ENCODE measurements around the gene MPP2. TPM values are rescaled to one million over a fixed set of nuclear protein-coding genes. Genes with fewer than 3 reads are reported as not detected.
A peak's percentile ranks its signal among the peaks of the same experiment; 100 is the strongest.

The MPP2 gene
- total and polyA plus RNA-seq, 2 donors (not counting 3 experiments of a cell fraction or from before 2014, with no cell fraction given) = 1.4 to 1.6 TPM

DNA sequence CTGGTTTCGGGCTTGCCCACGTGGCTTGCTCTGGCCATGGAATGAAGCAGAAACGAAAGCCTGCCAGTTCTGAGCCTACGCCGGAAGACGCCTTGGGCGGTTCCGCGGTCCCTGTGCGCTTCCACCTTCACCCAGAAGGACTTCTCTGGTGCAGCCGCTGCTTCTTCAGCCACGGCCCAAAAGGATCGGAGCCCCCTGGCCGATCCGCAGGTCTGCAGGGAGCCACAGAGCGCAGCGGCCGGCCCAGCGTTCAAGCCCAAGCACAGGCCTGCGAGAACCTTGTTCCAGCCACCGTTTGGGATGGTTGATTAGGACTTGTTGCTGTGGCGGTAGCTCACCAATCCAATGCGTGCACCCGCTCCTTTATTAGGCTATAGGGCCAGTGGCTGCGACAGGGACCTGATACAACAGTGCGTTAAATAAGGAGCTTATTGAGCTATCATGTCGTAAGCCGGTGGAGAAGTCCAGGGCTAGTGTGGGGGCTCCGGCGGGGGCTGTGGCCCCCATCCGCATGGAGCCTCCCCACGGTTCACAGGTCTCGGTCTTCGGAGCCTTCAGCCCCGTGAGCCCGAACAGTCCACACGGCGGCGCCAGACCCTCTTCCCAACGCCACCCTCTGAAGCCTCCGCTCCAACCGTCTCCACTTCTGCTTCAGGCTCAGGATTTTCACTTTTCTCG, 10.2 kb upstream of the MPP2 start:
- Histone ChIP-seq H3K4me2 (ENCODE audit: insufficient read depth, low read length) (peak overlapping the region; percentile 9), H3K9me3 (replicated peaks; ENCODE audit: control insufficient read depth, insufficient read depth, low read length) (no peaks in the 10 kb centered on the region), H2AFZ (ENCODE audit: low read depth, low read length) (peak overlapping the region; percentile 47), H3K4me3 (replicated peaks in 1 of 3; ENCODE audit: insufficient read depth in 1 of 3, low read depth in 1 of 3, low read length in 3 of 3) (no peak overlapping the region), H3K27ac (ENCODE audit: insufficient read depth, low read depth, low read length) (no peak overlapping the region), H3K79me2 (ENCODE audit: control insufficient read depth, insufficient read depth, low read length) (no peaks in the 10 kb centered on the region), H3K27me3 (ENCODE audit: control insufficient read depth in 2 of 2, insufficient read depth in 2 of 2, low read length in 2 of 2) (peaks cover 15 to 23% of the 10 kb centered on the region in 2 experiments), H3K9ac (replicated peaks; ENCODE audit: extremely low read depth, insufficient read depth, low read length) (no peak overlapping the region), H3K36me3 (ENCODE audit: control insufficient read depth in 2 of 2, extremely low read depth in 1 of 2, insufficient read depth in 2 of 2, low read length in 2 of 2) (no peaks in the 10 kb centered on the region), H3K9me1 (replicated peaks; ENCODE audit: control insufficient read depth, extremely low read depth, insufficient read depth, low read length) (no peaks in the 10 kb centered on the region), H3K4me1 (ENCODE audit: control insufficient read depth, extremely low read depth, insufficient read depth, low read length) (no peaks in the 10 kb centered on the region), H4K20me1 (replicated peaks; ENCODE audit: control insufficient read depth, extremely low read depth, insufficient read depth, low read length) (no peaks in the 10 kb centered on the region)
- CTCF ChIA-PET = interaction anchor here (1.4 kb wide), 1 partner anchor 81 kb away, joined by 3 read pairs; no protein-coding TSS in a partner anchor
- TF ChIP-seq CTCF (IDR thresholded peaks at IDR 0.05; ENCODE audit: extremely low read depth in 1 of 2, insufficient read depth in 1 of 2, low read depth in 1 of 2, low read length in 2 of 2) (peak; percentile 41 to 81), EZH2 (IDR thresholded peaks at IDR 0.05; ENCODE audit: borderline replicate concordance, low read depth, low read length, severe bottlenecking) (peak; percentile 46), POLR2AphosphoS5 (IDR thresholded peaks at IDR 0.05; ENCODE audit: insufficient read depth, low read depth, low read length) (no peak)
- DNase-seq (ENCODE audit: low read depth, low spot score) (peak; percentile 32), FAIRE-seq (peak; percentile 72)
- POLR2A ChIA-PET = no interaction called here
- BruUV-seq (replicated peaks) = no TSS peak
- intact Hi-C loops (cut with micrococcal nuclease) (no loop called here), dilution Hi-C loops (cut with MboI; ENCODE audit: extremely low pct_ligation_motif_present, low sequenced_read_pairs) (no loop called here)

DNA sequence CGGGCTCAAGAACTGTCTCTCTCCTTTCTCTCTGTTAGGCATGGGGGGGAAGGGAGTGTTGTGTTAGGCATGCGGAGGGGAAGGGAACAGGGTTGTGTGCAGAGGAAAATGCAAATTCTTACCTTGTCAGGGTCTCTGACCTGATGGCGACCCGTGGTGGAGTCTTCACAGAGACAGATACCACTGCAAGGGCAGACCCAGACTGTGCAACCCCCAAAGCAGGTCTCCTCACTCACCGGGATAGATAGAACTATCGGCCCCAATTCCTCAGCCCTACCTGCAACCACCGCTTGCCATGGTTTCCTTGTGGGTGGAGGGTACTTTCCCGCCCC, 9.6 kb upstream of the MPP2 start:
- Histone ChIP-seq H3K27me3 (ENCODE audit: control insufficient read depth in 2 of 2, insufficient read depth in 2 of 2, low read length in 2 of 2) (peaks cover 15 to 25% of the 10 kb centered on the region in 2 experiments), H3K36me3 (ENCODE audit: control insufficient read depth in 2 of 2, extremely low read depth in 1 of 2, insufficient read depth in 2 of 2, low read length in 2 of 2) (no peaks in the 10 kb centered on the region), H3K9me3 (replicated peaks; ENCODE audit: control insufficient read depth, insufficient read depth, low read length) (no peaks in the 10 kb centered on the region), H3K4me1 (ENCODE audit: control insufficient read depth, extremely low read depth, insufficient read depth, low read length) (no peaks in the 10 kb centered on the region), H3K4me2 (ENCODE audit: insufficient read depth, low read length) (no peak overlapping the region), H3K9ac (replicated peaks; ENCODE audit: extremely low read depth, insufficient read depth, low read length) (no peak overlapping the region), H3K79me2 (ENCODE audit: control insufficient read depth, insufficient read depth, low read length) (no peaks in the 10 kb centered on the region), H4K20me1 (replicated peaks; ENCODE audit: control insufficient read depth, extremely low read depth, insufficient read depth, low read length) (no peaks in the 10 kb centered on the region), H3K9me1 (replicated peaks; ENCODE audit: control insufficient read depth, extremely low read depth, insufficient read depth, low read length) (no peaks in the 10 kb centered on the region), H2AFZ (ENCODE audit: low read depth, low read length) (peak overlapping the region; percentile 47), H3K4me3 (replicated peaks in 1 of 3; ENCODE audit: insufficient read depth in 1 of 3, low read depth in 1 of 3, low read length in 3 of 3) (no peak overlapping the region), H3K27ac (ENCODE audit: insufficient read depth, low read depth, low read length) (no peak overlapping the region)
- intact Hi-C loops (cut with micrococcal nuclease) = no loop called here
- DNase-seq (ENCODE audit: low read depth, low spot score) (no peak), FAIRE-seq (no peak)
- CTCF ChIA-PET = interaction anchor here (1.4 kb wide), 1 partner anchor 82 kb away, joined by 3 read pairs; no protein-coding TSS in a partner anchor
- TF ChIP-seq CTCF (IDR thresholded peaks at IDR 0.05; ENCODE audit: extremely low read depth in 1 of 2, insufficient read depth in 1 of 2, low read depth in 1 of 2, low read length in 2 of 2) (no peak), FOS (IDR thresholded peaks at IDR 0.05; ENCODE audit: borderline replicate concordance, insufficient read depth, low read length) (no peak), EZH2 (IDR thresholded peaks at IDR 0.05; ENCODE audit: borderline replicate concordance, low read depth, low read length, severe bottlenecking) (no peak), POLR2A (IDR thresholded peaks at IDR 0.05; ENCODE audit: low read depth, low read length) (no peak), MYC (IDR thresholded peaks at IDR 0.05; ENCODE audit: low read depth, low read length) (no peak), POLR2AphosphoS5 (IDR thresholded peaks at IDR 0.05; ENCODE audit: insufficient read depth, low read depth, low read length) (no peak), GATA2 (IDR thresholded peaks at IDR 0.05; ENCODE audit: insufficient read depth, insufficient read length, low read depth, low read length) (no peak), JUN (IDR thresholded peaks at IDR 0.05; ENCODE audit: borderline replicate concordance, insufficient read depth, insufficient read length, low read depth) (no peak)
- TF ChIP-seq, protein P1, sequence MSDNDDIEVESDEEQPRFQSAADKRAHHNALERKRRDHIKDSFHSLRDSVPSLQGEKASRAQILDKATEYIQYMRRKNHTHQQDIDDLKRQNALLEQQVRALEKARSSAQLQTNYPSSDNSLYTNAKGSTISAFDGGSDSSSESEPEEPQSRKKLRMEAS (IDR thresholded peaks at IDR 0.05; ENCODE audit: insufficient read depth, insufficient read length) = no peak
- POLR2A ChIA-PET = no interaction called here
- dilution Hi-C loops (cut with MboI; ENCODE audit: extremely low pct_ligation_motif_present, low sequenced_read_pairs) = no loop called here
- BruUV-seq (replicated peaks) = no TSS peak
